ENCODE results near the gene TMBIM6. TPM values are rescaled to one million over a fixed set of nuclear protein-coding genes. Genes with fewer than 3 reads are reported as not detected.

TMBIM6 gene
- total RNA-seq, 1 donor from 2014 or later = 452 TPM

- FAIRE-seq (no peak), DNase-seq (ENCODE audit: low read depth) (no peak)
- H3K27me3 ChIP-seq (ENCODE audit: insufficient read depth, low read length) = no peaks in the 10 kb centered on the region
- H3K4me3 Mint-ChIP-seq (ENCODE audit: unreplicated experiment) = no peak overlapping the region
- H3K4me2 ChIP-seq (ENCODE audit: low read length) = no peak overlapping the region
- H3K27me3 Mint-ChIP-seq (ENCODE audit: low read depth, unreplicated experiment) = no peaks in the 10 kb centered on the region
- H3K79me2 ChIP-seq (ENCODE audit: insufficient read depth, low read length) = no peaks in the 10 kb centered on the region
- H3K9me3 ChIP-seq (ENCODE audit: insufficient read depth, low read depth, low read length) = no peaks in the 10 kb centered on the region
- H3K4me3 ChIP-seq (ENCODE audit: insufficient read depth, low read depth, low read length) = no peak overlapping the region
- TF ChIP-seq EZH2 (IDR thresholded peaks at IDR 0.05; ENCODE audit: insufficient read depth, low read length) (no peak), CTCF (IDR thresholded peaks at IDR 0.05; ENCODE audit: insufficient read depth, low read depth, low read length) (no peak)
- H3K9ac ChIP-seq (ENCODE audit: low read length) = no peak overlapping the region
- H3K4me1 ChIP-seq (ENCODE audit: insufficient read depth, low read length) = peaks cover 8% of the 10 kb centered on the region
- H3K27ac Mint-ChIP-seq (ENCODE audit: unreplicated experiment) = no peak overlapping the region
- H4K20me1 ChIP-seq (ENCODE audit: insufficient read depth, low read length) = peaks cover 11% of the 10 kb centered on the region
- H3K36me3 Mint-ChIP-seq (ENCODE audit: low read depth, unreplicated experiment) = peaks cover 14% of the 10 kb centered on the region
- H2AFZ ChIP-seq (ENCODE audit: low read depth, low read length) = no peak overlapping the region
- peaks cover 7% of the 10 kb centered on the region for H3K36me3 ChIP-seq (ENCODE audit: insufficient read depth, low read length)
- peaks cover 12% of the 10 kb centered on the region for H3K4me1 Mint-ChIP-seq (ENCODE audit: low read depth, unreplicated experiment)
- H3K9me3 Mint-ChIP-seq (ENCODE audit: unreplicated experiment) = peaks cover 2% of the 10 kb centered on the region
- no peak overlapping the region for H3K27ac ChIP-seq (ENCODE audit: low read depth, low read length)
Measured at GRCh38 chr12:49787672-49788071, 46.3 kb downstream of the TMBIM6 start.

- no peak for DNase-seq (ENCODE audit: low read depth)
- FAIRE-seq = no peak
- TF ChIP-seq EZH2 (IDR thresholded peaks at IDR 0.05; ENCODE audit: insufficient read depth, low read length) (no peak), CTCF (IDR thresholded peaks at IDR 0.05; ENCODE audit: insufficient read depth, low read depth, low read length) (no peak)
- peak overlapping the region; percentile 26 for H3K27ac Mint-ChIP-seq (ENCODE audit: unreplicated experiment)
- Histone ChIP-seq H3K4me2 (ENCODE audit: low read length) (no peak overlapping the region), H3K79me2 (ENCODE audit: insufficient read depth, low read length) (no peaks in the 10 kb centered on the region), H3K9me3 (ENCODE audit: insufficient read depth, low read depth, low read length) (no peaks in the 10 kb centered on the region), H3K27ac (ENCODE audit: low read depth, low read length) (no peak overlapping the region), H3K27me3 (ENCODE audit: insufficient read depth, low read length) (no peaks in the 10 kb centered on the region), H3K4me1 (ENCODE audit: insufficient read depth, low read length) (no peaks in the 10 kb centered on the region), H4K20me1 (ENCODE audit: insufficient read depth, low read length) (peaks cover 11% of the 10 kb centered on the region), H3K36me3 (ENCODE audit: insufficient read depth, low read length) (peaks cover 7% of the 10 kb centered on the region), H3K4me3 (ENCODE audit: insufficient read depth, low read depth, low read length) (no peak overlapping the region), H3K9ac (ENCODE audit: low read length) (no peak overlapping the region), H2AFZ (ENCODE audit: low read depth, low read length) (no peak overlapping the region)
- H3K9me3 Mint-ChIP-seq (ENCODE audit: unreplicated experiment) = peaks cover 2% of the 10 kb centered on the region
- H3K36me3 Mint-ChIP-seq (ENCODE audit: low read depth, unreplicated experiment) = peaks cover 14% of the 10 kb centered on the region
- no peak overlapping the region for H3K4me3 Mint-ChIP-seq (ENCODE audit: unreplicated experiment)
- H3K27me3 Mint-ChIP-seq (ENCODE audit: low read depth, unreplicated experiment) = no peaks in the 10 kb centered on the region
- H3K4me1 Mint-ChIP-seq (ENCODE audit: low read depth, unreplicated experiment) = peaks cover 2% of the 10 kb centered on the region
Measured at GRCh38 chr12:49789992-49790391, 48.6 kb downstream of the TMBIM6 start.

GRCh38 chr12:49790741-49791555, 49.6 kb downstream of the TMBIM6 start:
- H3K9me3 ChIP-seq (ENCODE audit: insufficient read depth, low read depth, low read length) = no peaks in the 10 kb centered on the region
- H3K27ac ChIP-seq (ENCODE audit: low read depth, low read length) = no peak overlapping the region
- H3K4me3 ChIP-seq (ENCODE audit: insufficient read depth, low read depth, low read length) = no peak overlapping the region
- DNase-seq (ENCODE audit: low read depth) (no peak), FAIRE-seq (no peak)
- no peak overlapping the region for H3K4me2 ChIP-seq (ENCODE audit: low read length)
- H4K20me1 ChIP-seq (ENCODE audit: insufficient read depth, low read length) = peaks cover 11% of the 10 kb centered on the region
- H3K36me3 ChIP-seq (ENCODE audit: insufficient read depth, low read length) = peaks cover 10% of the 10 kb centered on the region
- H3K4me1 Mint-ChIP-seq (ENCODE audit: low read depth, unreplicated experiment) = no peaks in the 10 kb centered on the region
- H3K9me3 Mint-ChIP-seq (ENCODE audit: unreplicated experiment) = peaks cover 2% of the 10 kb centered on the region
- no peaks in the 10 kb centered on the region for H3K79me2 ChIP-seq (ENCODE audit: insufficient read depth, low read length)
- no peak for TF ChIP-seq EZH2 (IDR thresholded peaks at IDR 0.05; ENCODE audit: insufficient read depth, low read length)
- no peak for TF ChIP-seq CTCF (IDR thresholded peaks at IDR 0.05; ENCODE audit: insufficient read depth, low read depth, low read length)
- peaks cover 16% of the 10 kb centered on the region for H3K36me3 Mint-ChIP-seq (ENCODE audit: low read depth, unreplicated experiment)
- no peaks in the 10 kb centered on the region for H3K4me1 ChIP-seq (ENCODE audit: insufficient read depth, low read length)
- no peak overlapping the region for H2AFZ ChIP-seq (ENCODE audit: low read depth, low read length)
- no peak overlapping the region for H3K4me3 Mint-ChIP-seq (ENCODE audit: unreplicated experiment)
- no peaks in the 10 kb centered on the region for H3K27me3 Mint-ChIP-seq (ENCODE audit: low read depth, unreplicated experiment)
- no peak overlapping the region for H3K9ac ChIP-seq (ENCODE audit: low read length)
- no peak overlapping the region for H3K27ac Mint-ChIP-seq (ENCODE audit: unreplicated experiment)
- H3K27me3 ChIP-seq (ENCODE audit: insufficient read depth, low read length) = no peaks in the 10 kb centered on the region
